Measurements from ENCODE around the gene NF1.
"Not testable (repeated sequence)": the region's sequence is repeated elsewhere in the genome, so short reads cannot be mapped to it uniquely, and the experiment has no call there.

The NF1 gene

DNA sequence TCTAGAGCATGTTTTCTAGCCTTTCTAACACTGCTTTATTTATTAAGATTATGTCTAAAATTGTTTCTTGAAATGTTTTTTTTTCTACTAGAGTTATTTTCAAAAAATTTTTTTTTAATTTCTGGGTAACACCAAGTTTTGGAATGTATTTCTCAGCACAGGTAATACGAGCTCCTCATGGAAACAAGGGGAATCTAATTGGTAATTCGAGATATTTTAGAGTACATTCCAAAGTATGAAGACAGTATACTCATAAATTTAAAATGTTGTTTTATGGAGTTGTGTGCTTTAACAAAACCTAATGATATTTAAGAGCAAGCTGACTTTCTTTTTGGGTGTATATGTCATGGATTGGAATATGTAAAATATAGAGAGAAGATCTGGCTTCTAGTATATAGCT is 159.9 kb downstream of the NF1 start:
- no peak for DNase-seq (ENCODE audit: low spot score)

DNA sequence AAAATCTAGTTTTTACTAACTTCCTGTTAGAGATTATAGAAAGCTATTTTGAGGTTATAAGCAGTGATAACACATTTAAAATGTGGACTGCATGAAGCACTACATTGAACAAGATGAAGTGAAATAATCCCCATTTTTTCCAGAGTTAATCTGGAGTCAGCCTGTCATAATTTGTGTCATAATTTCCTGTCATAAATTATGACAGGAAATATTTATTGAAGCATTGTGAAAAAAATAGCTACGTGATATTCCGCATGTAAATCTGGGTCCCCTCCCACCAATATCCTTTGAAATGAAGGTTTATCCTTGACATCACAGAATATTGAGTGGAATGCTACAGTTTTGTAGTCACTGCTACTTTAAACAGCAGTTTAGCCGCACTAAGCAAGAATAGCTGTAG is 162.2 kb downstream of the NF1 start:
- no peak for DNase-seq (ENCODE audit: low spot score)

DNA sequence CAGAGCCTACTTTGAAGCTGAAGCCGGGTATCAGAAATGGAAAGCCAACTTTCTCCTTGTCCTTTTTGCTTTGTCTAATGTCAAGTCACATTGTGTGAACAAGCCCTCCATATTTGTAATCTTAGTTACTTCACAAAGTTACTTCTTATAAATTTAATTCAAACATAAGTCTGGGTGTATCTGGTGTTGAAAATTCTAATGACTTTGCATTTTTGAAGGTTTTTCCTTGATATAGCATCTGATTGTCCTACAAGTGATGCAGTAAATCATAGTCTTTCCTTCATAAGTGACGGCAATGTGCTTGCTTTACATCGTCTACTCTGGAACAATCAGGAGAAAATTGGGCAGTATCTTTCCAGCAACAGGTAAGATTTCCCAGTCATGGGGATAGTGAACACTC is 165.4 kb downstream of the NF1 start:
- no peak for DNase-seq (ENCODE audit: low spot score)

DNA sequence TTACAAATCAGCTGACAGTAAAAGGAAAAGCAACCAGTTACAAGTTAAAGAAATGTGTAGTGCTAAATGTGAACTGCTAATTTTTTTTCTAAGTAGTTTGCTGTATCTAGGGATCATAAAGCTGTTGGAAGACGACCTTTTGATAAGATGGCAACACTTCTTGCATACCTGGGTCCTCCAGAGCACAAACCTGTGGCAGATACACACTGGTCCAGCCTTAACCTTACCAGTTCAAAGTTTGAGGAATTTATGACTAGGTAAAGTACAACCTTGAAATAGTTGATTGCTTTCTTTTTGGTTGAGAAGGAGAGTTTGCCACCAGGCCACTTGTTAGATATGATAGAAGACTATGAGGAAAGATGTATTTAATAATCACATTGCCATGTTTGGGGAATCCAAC is 166.8 kb downstream of the NF1 start:
- DNase-seq (ENCODE audit: low spot score) = no peak

DNA sequence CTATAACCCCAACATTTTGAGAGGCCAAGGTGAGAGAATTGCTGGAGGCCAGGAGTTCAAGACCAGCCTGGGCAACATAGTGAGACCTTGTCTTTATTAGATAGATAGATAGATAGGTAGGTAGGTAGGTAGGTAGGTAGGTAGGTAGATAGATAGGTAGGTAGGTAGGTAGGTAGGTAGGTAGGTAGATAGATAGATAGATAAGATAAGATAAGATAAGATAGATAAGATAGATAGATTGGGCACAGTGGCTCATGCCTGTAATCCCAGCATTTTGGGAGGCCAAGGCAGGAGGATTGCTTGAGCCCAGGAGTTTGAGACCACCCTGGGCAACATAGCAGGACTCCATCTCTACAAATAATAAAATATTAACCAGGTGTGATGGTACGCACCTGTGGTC is 168.1 kb downstream of the NF1 start:
- DNase-seq (ENCODE audit: low spot score) = not testable (repeated sequence)

DNA sequence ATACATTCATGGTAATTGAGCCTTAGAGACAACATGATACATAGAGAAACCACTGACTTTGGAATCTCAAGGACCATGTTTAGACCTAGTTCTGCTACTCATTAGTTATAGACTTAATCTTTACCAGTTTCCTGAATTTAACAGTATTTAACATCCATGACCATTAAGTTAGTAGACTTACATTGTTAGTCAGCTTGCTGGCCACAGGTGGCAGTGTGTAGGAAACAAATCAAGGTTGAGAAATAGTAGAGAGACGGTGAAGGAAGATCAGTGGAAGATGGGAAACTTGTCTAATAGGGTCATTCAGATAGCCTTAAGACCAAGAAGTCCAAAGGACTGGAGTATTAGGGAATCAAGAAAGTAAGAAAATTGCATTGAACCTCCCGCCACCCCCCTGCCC is 171.3 kb downstream of the NF1 start:
- DNase-seq (ENCODE audit: low spot score) = no peak

DNA sequence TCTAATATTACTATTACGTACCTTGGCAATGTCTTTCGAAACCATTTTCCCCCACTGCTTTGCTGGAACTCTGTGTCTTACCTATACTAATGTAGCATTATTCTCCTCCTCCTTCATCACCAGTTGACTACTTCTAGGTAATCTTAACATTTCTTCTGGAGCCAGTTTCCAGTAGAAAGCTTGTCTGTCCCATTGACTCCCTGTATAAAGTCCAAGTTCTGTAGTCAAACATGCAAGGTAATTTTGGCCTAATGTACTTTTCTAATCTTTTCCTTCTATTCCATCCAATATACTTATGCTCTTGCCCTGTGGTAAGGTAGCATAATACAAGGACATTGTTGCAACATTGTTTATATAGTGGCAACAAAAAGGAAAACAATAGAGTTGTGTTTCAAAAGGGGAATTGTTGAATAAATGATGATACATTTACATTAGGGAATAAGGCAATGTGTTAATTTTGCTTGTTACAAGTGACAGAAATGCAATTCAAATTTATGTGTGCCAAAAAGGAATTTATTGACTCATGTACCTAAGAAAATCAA is 174.3 kb downstream of the NF1 start:
- no peak for DNase-seq (ENCODE audit: low spot score)

DNA sequence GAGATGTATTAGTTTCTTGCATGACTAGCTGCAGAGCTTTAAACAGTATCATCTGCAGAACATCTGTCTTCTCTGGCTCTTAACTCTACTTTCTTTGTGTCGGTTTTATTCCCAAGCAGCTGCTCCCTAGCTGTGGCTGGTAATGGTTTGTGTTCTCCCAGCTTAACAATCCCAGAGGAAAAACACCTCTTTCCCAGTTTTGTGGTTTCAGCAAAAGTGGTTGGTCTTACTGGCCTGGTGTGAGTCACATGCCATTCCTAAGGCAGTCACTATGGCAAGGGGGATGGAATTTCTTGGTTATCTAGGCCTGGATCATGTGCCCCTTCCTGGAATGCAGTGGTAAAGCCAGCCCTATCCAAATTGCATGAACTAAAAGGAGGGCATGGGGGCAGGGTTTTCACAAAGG is 174.8 kb downstream of the NF1 start:
- no peak for DNase-seq (ENCODE audit: low spot score)

DNA sequence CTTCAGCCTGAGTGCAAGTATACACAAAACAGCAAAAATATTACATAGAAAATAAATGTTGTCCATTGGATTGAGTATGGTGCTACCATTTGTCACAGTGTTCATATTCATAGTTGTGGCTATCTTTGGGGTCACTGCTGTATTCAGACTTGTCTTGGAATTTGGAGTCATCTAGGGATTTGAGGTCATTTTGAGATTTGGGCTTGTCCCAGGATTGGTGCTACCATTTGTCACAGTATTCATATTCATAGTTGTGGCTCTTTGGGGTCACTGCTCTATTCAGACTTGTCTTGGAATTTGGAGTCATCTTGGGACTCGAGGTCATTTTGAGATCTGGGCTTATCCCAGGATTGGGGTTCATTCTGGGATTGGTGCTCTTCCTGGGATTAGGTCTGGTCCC is 177.5 kb downstream of the NF1 start:
- DNase-seq (ENCODE audit: low spot score) = no peak

DNA sequence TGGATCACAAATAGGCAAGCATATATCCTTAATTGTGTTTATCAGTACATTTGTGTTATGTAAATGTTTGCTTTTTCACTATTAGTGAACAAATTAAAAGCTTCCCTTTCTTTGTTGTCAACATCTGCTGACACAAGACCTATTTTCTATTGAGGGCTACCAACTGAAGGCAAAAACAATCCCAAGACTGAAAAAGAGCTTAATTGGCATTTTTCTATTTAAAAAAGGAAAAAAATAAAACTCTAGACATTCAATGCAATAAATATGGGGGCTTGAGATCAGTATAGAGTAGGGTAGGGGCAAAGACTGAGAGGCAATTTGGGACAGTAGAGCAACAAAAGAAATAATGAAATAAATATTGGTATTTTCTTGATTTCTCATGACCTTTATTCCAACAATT is 178.0 kb downstream of the NF1 start:
- no peak for DNase-seq (ENCODE audit: low spot score)

DNA sequence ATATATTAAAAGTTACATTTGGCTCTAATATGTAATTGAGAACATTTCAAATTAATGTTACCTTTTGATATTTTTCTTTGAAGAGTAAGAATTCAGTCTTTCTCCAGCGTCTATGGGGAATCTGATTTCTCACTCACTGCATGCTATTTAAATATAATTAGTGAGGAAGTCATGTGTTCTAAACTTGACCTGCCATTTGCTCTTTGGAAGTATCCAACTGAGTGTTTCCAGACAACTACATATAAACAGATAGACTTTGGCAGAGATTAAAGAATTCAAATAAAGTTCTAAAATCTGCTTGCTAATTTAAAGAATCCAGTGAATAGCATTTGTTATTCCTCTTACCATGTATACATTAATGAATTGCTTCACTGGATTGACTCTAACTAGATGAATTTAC is 178.7 kb downstream of the NF1 start:
- DNase-seq (ENCODE audit: low spot score) = no peak

DNA sequence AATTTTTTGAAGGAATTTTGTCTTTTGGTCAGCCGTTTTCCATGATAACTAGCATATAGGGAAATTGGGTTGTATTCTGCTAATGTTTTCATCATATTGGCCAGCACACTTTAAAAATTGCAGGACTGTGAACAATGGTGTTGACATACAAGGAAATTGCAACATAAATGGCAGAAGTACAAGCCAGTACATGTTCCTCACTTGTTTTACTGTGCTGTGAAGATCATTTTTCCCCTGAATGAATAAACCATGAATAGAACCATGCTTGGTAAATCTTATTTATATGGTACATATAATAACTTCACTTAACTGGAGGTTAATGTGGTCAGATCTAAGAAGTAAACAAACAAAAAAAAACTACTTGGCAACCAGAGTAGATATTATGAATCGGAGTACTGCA is 179.5 kb downstream of the NF1 start:
- DNase-seq (ENCODE audit: low spot score) = no peak

DNA sequence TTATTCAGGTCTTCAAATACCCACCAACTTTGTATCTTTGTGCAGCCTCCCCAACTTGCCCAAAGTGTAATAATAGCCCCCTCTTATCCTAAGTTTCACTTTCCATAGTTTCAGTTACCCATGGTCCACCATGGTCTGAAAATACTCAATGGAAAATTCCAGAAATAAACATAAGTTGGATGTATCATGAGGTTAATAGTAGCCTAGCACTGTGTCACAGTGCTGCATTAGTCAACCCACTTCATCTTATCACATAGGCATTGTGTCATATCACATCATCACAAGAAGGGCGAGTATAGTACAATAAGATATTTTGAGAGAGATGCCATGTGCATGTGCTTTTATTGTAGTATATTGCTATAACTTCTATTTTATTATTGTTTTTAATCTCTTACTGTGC is 180.3 kb downstream of the NF1 start:
- DNase-seq (ENCODE audit: low spot score) = no peak

DNA sequence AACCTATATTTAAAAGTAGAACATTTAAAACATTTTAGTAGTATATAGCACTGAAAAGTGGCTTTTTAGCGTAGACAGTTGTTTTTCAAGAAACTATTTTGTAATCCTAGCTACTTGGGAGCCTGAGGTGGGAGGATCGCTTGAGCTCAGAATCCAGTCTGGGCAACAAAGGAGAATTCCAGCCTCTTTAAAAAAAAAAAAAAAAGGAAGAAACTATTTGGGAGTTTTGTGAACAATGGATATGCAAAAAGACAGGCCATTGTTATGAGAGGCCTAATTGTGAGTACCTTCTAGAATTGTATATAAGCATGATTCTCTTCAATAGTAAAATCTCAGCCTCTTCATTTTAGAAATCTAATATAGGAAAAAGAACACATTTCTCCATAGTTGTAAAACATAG is 184.6 kb downstream of the NF1 start:
- no peak for DNase-seq (ENCODE audit: low spot score)

DNA sequence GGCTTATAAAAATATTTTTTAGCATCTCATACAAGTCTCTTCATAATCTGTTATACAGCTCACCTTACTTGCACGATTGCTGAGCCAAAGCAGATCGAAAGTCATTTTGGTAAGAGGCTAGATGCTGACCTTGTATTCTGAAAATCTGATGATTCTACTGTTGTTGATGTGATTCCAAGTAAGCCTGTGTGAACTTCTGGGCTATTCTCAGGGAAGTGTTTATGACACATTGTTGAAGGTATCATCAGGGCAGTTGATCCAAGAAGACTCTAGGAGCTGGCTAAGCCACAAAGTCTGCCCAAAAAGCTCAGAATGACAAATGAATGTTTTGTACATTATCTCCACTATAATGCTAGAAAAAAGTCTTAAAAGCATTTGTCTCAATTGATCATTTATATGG is 186.3 kb downstream of the NF1 start:
- no peak for DNase-seq (ENCODE audit: low spot score)

DNA sequence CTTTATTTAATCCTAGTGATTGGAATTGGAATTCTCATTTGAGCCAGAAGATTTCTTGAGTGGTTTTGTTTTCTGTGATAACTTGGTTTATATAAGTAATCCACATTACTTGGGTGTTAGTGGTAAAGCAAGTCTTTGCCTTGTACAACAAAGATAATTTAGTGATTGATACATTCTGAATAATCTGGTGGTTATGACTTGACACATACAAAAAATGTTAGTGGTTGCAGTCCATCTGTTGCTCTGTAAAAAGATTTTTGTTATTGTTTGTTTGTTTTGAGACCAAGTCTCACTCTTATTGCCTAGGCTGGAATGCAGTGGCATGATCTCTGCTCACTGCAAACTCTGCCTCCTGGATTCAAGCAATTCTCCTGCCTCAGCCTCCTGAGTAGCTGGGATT is 189.1 kb downstream of the NF1 start:
- DNase-seq (ENCODE audit: low spot score) = no peak

DNA sequence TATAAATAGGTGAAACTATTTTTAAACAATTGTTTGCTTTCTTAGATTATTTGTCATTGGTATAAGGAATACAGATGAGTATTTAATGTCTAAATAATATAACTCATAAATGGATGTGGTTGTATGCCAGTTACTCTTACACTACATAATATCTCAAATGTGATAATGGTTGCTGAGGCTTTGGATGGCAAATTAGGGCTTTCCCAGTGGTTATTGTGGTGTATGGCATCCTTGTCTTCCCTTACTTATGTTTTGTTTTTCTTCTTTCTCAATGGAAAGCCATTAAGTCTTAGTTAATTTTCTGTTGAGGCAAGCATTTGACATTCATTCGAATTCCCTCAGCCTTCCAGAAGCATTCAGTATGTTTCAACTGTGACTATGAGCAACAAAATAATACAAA is 191.8 kb downstream of the NF1 start:
- DNase-seq (ENCODE audit: low spot score) = no peak

DNA sequence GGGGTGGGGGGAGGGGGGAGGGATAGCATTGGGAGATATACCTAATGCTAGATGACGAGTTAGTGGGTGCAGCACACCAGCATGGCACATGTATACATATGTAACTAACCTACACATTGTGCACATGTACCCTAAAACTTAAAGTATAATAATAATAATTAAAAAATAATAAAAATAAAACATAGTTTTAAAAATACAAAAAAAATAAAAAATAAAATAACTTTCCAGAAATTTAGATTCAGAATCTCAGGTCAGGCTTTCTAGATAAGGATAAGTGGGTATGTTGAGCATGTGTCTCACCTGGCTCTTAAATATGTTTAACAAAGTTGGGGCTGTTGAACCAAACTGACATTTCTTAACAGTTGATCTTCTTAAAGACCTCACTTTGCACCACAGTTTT is 193.2 kb downstream of the NF1 start:
- DNase-seq (ENCODE audit: low spot score) = not testable (repeated sequence)

DNA sequence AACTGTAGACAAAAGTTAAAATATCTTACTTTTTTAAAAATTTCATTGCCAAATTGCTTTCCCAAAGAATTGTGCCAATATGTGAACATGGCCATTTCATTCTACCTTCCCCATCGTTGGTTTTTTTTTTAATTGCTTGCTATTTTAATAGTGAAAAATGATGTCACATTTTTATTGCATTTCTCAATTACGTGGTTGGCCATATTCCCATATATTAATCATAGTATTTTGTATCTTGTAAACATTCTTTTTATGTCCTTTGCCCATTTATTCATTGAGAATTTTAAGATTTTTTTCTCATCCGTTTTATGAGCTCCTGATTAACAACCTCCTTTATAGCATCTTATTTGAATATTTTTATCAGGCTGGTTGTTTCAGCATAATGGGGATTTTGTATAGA is 195.0 kb downstream of the NF1 start:
- DNase-seq (ENCODE audit: low spot score) = no peak

DNA sequence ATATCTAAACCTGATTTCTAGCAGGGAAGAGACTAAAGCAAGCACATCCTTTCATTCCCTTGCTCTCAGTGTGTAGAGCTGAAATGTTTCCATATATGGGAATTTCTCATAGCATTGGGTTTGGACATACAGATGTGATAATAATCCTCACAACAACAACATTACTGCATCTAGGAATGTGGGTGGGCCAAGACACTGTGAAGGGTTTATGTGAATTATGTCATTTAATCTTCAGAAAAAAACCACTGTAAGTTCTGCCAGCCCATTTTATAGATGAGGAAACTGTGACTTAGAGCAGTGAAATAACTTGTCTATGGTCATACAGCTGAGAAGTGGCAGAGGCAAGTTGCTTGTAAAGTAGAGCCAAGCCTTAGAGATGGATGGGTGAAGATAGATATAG is 197.0 kb downstream of the NF1 start:
- DNase-seq (ENCODE audit: low spot score) = no peak

DNA sequence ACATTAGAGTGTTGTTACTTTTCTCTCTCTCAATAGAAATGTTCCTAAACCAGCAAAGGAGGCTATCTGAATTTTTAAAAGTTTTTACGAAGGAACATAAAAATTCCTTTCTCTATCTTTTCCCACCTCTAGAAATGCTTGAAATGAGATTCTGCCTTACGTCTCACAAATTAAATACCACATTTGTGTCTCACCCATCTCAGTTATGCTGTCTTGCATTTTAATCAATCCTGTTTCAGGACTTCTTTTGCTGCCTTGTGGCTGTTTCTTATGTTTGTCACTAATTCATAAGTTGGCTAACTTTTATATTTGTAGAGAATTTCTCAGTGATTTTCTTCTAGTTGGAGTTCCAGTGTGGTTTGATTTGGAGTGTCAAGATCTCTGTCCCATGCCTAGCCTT is 198.8 kb downstream of the NF1 start:
- no peak for DNase-seq (ENCODE audit: low spot score)

DNA sequence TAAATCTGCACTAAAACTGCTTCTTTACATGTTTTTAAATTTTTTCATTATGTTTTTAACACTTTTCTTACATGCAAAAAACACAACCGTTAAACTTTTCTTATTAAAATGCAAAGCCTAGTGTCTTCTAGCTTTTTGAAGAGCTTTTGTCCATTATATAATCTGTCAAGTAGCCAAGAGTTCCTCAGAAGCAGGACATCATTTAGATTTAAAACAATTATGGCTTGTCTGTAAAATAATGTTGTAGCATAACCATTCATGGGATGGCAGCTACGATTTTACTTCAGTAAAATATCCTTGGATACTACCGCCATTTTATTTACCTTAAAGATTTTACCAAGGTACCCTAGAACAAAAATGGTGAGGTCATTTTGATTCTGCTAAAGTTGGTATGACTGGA is 199.5 kb downstream of the NF1 start:
- no peak for DNase-seq (ENCODE audit: low spot score)

DNA sequence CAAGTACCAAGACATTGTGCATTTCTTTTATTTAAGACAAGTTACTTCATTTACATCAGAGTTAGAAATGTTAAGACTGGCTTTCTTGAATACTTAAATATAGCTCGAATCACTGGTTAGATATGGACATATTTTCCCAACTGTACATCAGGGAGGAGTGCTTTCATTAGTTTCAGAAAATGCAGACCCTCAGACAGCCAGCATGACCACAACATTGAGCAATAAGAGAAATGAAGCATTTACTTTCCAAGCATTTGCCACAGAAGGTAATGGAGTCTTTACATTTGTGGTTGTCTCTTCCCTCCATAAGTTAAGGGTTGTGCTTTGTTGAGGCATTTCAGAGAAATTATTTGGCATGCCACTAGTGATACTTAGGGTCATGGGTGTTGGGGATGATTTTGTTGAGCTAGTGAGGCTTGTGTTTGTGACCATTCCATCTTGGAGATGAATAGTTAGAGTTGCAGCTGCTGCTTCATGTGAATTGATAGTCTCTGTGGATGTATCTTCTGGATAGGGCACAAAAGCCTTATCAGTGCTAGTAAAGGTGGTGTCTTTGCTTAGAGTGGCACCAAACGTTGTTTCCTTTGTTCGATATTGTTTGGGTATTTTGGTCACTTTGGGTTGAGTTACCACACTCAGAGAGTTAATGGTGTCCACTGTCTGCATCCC is 200.2 kb downstream of the NF1 start:
- DNase-seq (ENCODE audit: low spot score) = no peak

DNA sequence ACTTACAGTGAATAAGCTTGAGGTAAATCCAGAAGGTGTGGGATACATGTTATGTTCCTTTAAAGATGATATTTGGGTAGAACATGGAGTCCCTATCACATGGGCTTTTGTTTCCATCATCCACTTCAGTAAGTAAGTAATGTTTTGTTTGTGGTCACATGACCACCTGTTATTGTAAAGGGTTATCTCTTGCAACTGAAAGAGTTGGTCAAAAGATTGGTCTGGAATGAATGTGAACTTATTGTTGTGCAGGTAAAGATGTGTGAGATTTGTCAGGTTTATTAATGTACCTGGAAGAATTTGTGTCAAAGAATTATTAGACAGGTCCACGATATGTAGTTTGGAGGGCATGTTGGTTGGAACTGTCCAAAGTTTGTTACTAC is 200.7 kb downstream of the NF1 start:
- no peak for DNase-seq (ENCODE audit: low spot score)

DNA sequence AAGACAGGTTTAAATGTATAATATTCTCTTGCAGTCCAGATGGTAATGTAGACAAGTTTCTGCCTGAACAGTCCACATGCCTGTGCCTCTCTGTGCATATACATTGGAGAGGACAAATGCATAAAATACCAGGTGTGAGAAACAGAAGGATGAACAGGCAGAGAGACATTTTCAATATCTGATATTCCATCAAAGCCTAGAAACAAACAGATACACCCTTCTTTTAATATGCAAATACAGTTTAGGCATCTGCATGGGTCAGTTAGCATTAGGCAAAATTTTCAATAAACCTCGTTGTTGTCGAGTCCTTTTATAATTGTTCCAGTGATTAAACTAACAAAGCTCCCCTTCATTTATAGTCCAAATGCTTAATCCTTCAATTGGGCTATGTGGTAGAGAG is 201.4 kb downstream of the NF1 start:
- no peak for DNase-seq (ENCODE audit: low spot score)
